H1 (cell line): ENCODE results near the gene AHRR. TPM values are rescaled to one million over a fixed set of nuclear protein-coding genes. Genes with fewer than 3 reads are reported as not detected.

Experiments
- CHD7 ChIP-seq: fragments of 300-600 bp; sonication (generic); IDR thresholded peaks from 2 replicates; pipeline ENCODE4 v1.7.1; 2012; ENCODE audit warnings: low read length, moderate library complexity, mild to moderate bottlenecking, inconsistent platforms; ENCODE audit not compliant: insufficient replicate concordance
- polyA plus RNA-seq, 7 experiments: library from polyadenylated mRNA; depleted of rRNA in 3 of 7; stranded (reverse) in 5 of 7; unstranded in 2 of 7; fragments of >200 nt in 5 of 7; fragments of 200-250 nt in 2 of 7; gene quantifications; 1 replicate in 5 of 7; 2 replicates in 1 of 7; 4 replicates in 1 of 7; pipeline versions ENCODE4 v1.2.1 to v1.2.3, GENCODE V29; 2011 to 2013; ENCODE audit warnings: missing spikeins in 2 of 7, mixed read lengths in 2 of 7
- total RNA-seq: library from RNA; stranded (reverse); fragmentation: NEBNext Ultra II Directional; extraction: Animal tissue kit (Norgen Biotek cat#: 25700); gene quantifications from 2 replicates; pipeline ENCODE4 v1.2.1, GENCODE V29; 2021

The AHRR gene
- total and polyA plus RNA-seq, 2 of the 8 experiments (the other 6 are each of a cell fraction or from before 2014, with no cell fraction given) = 0.41 to 0.80 TPM

- TF ChIP-seq CHD7 = no peak
These were observed 148.4 kb downstream of the AHRR start (continued) for GRCh38 chr5:469752-470483.
